ENCODE measurements around the gene MCEE.

MCEE gene

DNA sequence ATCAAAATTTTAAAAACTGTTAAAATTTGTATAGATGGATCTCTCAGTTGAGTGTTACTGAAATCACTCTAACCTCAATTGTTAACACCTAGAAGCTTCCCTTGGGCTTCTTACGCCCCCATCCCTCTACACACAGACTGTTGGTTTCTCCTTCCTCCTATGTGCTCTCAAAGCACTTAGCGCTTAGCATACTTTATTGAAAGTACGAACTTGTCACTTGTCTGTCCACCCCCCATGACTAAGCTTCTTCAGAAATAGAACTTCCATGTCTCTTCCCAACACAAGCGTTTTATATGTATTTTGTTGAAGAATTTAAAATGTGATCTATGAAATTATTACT, 846 bp upstream of the MCEE start:
- TF ChIP-seq, protein P1, sequence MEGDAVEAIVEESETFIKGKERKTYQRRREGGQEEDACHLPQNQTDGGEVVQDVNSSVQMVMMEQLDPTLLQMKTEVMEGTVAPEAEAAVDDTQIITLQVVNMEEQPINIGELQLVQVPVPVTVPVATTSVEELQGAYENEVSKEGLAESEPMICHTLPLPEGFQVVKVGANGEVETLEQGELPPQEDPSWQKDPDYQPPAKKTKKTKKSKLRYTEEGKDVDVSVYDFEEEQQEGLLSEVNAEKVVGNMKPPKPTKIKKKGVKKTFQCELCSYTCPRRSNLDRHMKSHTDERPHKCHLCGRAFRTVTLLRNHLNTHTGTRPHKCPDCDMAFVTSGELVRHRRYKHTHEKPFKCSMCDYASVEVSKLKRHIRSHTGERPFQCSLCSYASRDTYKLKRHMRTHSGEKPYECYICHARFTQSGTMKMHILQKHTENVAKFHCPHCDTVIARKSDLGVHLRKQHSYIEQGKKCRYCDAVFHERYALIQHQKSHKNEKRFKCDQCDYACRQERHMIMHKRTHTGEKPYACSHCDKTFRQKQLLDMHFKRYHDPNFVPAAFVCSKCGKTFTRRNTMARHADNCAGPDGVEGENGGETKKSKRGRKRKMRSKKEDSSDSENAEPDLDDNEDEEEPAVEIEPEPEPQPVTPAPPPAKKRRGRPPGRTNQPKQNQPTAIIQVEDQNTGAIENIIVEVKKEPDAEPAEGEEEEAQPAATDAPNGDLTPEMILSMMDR (IDR thresholded peaks at IDR 0.05; ENCODE audit: low read depth, low read length) = no peak
- H3K4me1 ChIP-seq = no peaks in the 10 kb centered on the region
- H3K27me3 ChIP-seq = no peaks in the 10 kb centered on the region
- DNase-seq = no peak
- H3K36me3 ChIP-seq = peaks cover 6% of the 10 kb centered on the region; the same call in 1 of the 2 replicates
- H3K4me3 ChIP-seq (ENCODE audit: low read depth, low read length) = peak overlapping the region; percentile 74
- H3K9me3 ChIP-seq = no peaks in the 10 kb centered on the region

DNA sequence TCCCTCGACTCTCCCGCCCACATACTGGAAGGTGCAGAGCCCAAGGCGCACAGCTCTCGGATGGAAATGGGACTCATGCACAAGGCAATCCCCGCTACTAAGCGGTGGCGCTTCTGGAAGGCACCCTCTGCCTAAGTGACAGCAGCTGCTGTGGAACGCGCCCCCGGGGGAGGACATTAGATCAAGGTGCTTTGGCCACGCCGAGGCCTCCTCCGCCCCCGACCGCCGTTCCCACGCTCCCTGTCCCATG, 202 bp downstream of the MCEE start:
- no peak for DNase-seq
- Histone ChIP-seq H3K9me3 (no peaks in the 10 kb centered on the region), H3K4me3 (ENCODE audit: low read depth, low read length) (peak overlapping the region; percentile 74), H3K36me3 (peaks cover 6% of the 10 kb centered on the region; the same call in 1 of the 2 replicates), H3K27me3 (no peaks in the 10 kb centered on the region), H3K4me1 (no peaks in the 10 kb centered on the region)
- TF ChIP-seq, protein P1 (IDR thresholded peaks at IDR 0.05; ENCODE audit: low read depth, low read length) = no peak

DNA sequence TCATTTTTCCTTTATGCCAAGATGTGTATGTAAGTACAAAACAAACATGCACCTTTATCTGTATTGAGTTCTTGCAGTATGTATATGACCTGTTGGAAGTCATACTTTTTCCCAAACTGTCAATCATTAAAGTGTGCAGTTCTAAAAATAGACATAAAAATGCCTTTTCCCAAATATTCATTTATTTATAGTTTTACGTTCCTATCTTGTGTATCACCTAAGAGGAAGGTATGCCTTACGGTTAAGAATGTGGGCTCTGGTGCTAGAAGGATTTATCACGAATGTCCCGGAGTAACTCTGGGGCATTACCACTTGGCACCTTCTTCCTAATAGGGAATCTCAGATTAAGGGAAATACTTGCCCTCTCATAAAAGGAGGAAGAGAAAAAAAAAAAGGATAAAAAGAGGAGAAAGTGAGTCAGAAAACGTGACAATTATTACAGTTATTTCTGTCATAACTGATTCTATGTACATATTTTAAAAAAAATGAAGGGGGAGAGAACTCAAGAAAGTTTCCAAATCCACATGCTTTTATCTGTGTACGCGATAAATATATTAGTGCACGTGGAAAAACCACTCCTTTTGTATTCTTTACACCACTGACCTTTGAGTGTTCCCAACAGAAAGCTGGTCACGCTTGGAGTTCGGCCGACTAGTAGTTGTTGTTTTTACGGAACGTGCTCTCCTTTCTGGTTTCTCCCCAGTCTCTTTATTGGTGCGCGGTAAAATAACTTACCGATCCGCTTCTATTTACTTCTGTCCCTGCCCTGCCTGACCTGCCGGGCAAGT, 721 bp downstream of the MCEE start:
- DNase-seq = no peak
- no peaks in the 10 kb centered on the region for H3K9me3 ChIP-seq
- no peaks in the 10 kb centered on the region for H3K4me1 ChIP-seq
- no peaks in the 10 kb centered on the region for H3K27me3 ChIP-seq
- H3K36me3 ChIP-seq = peaks cover 6% of the 10 kb centered on the region; the same call in 1 of the 2 replicates
- peak overlapping the region; percentile 74 for H3K4me3 ChIP-seq (ENCODE audit: low read depth, low read length)
- TF ChIP-seq, protein P1 (IDR thresholded peaks at IDR 0.05; ENCODE audit: low read depth, low read length) = no peak

DNA sequence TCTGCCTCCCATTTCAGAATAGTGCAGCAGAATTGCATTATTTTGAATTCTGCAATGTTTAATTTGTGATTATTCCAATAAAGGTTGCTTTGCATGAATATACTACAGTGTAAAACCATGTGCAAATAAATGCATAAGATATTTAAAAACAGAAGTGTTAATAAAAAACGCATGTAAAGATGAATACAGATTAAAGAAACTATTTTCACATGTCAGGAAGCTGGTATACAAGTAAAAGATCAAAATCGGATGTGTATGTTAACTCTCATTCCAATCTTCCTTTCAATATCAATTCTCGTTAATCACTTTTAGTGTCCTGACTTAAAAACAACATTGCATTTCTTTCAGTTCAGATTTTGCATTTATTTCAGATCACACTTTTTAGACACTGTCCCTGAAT, 3.1 kb downstream of the MCEE start:
- H3K4me1 ChIP-seq = no peaks in the 10 kb centered on the region
- no peaks in the 10 kb centered on the region for H3K9me3 ChIP-seq
- TF ChIP-seq, protein P1 (IDR thresholded peaks at IDR 0.05; ENCODE audit: low read depth, low read length) = no peak
- no peak for DNase-seq
- H3K36me3 ChIP-seq = no peaks in the 10 kb centered on the region
- H3K4me3 ChIP-seq (ENCODE audit: low read depth, low read length) = no peak overlapping the region
- H3K27me3 ChIP-seq = no peaks in the 10 kb centered on the region

DNA sequence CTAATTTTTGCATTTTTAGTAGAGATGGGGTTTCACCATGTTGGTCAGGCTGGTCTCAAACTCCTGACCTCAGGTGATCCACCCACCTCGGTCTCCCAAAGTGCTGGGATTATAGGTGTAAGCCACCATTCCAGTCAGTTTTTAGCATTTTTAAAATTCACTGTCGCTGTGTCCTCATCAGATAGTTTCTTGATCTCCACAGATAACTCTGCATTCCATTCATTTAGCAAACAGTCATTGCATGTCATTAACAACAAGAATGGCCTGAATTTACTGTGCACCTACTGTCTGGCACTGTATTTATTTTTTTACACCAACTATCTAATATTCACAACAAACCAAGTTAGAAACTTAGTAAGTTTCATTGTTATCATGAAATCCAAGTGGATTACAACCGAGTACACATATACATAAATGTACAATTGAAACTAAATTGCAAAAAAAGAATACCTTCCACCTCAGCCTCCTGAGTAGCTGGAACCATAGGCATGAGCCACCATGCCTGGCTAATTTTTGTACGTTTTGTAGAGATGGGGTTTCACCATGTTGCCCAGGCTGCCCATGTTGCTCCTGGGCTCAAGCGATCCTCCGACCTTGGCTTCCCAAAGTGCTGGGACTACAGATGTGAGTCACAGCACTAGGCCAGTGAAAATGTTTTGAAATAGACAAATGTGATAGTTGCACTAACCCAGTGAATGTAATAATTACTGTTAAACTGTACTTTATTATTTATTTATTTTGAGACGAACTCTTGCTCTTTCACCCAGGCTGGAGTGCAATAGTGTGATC, 4.3 kb downstream of the MCEE start:
- no peaks in the 10 kb centered on the region for H3K36me3 ChIP-seq
- no peak overlapping the region for H3K4me3 ChIP-seq (ENCODE audit: low read depth, low read length)
- DNase-seq = no peak
- H3K4me1 ChIP-seq = no peaks in the 10 kb centered on the region
- TF ChIP-seq, protein P1 (IDR thresholded peaks at IDR 0.05; ENCODE audit: low read depth, low read length) = no peak
- H3K9me3 ChIP-seq = no peaks in the 10 kb centered on the region
- no peaks in the 10 kb centered on the region for H3K27me3 ChIP-seq
